Activated CD8-positive, alpha-beta T cell treated with anti-CD3 and anti-CD28 coated beads for 36 hours (primary cell): ENCODE results near the gene TMEM132D. TPM values are rescaled to one million over a fixed set of nuclear protein-coding genes. Genes with fewer than 3 reads are reported as not detected.

Experiments used
- ATAC-seq: fragments of 200-7000 bp; cut with Tn5 transposase; one replicate; pipeline ENCODE4 v1.10.0; 2021; ENCODE audit warnings: mild to moderate bottlenecking, moderate library complexity
- CTCF ChIA-PET: fragments of 350-600 bp; sonication (Branson Sonifier 250); formaldehyde crosslinking; loops from one replicate; lab custom pipeline; 2021; ENCODE audit warnings: antibody characterized with exemption; lab: Charles Lee
- POLR2A ChIA-PET: fragments of 350-600 bp; sonication (Branson Sonifier 250); formaldehyde crosslinking; loops from one replicate; lab custom pipeline; 2021; ENCODE audit warnings: antibody characterized with exemption; lab: Charles Lee
- DNase-seq: peaks from one replicate; pipeline ENCODE4 v3.0.0-alpha.2; 2020
- H3K27ac Mint-ChIP-seq: one replicate; pipeline ENCODE4 v1.8.0; 2021; ENCODE audit warnings: mild to moderate bottlenecking, mixed read lengths
- H3K27me3 Mint-ChIP-seq: one replicate; pipeline ENCODE4 v1.8.0; 2021; ENCODE audit warnings: mixed read lengths
- H3K36me3 Mint-ChIP-seq: one replicate; pipeline ENCODE4 v1.8.0; 2021; ENCODE audit warnings: low read depth, mixed read lengths
- H3K4me1 Mint-ChIP-seq: one replicate; pipeline ENCODE4 v1.8.0; 2021; ENCODE audit warnings: low read depth, mixed read lengths
- H3K4me3 Mint-ChIP-seq: one replicate; pipeline ENCODE4 v1.8.0; 2021; ENCODE audit warnings: mild to moderate bottlenecking, moderate library complexity, mixed read lengths
- H3K9me3 Mint-ChIP-seq: one replicate; pipeline ENCODE4 v1.8.0; 2021; ENCODE audit warnings: mixed read lengths
- CTCF ChIP-seq: fragments of 200-600 bp; IDR thresholded peaks from one replicate; pipeline ENCODE4 v1.8.0; 2022; ENCODE audit warnings: antibody characterized with exemption, mild to moderate bottlenecking
- intact Hi-C: fragments of 100-400 bp; cut with micrococcal nuclease; formaldehyde crosslinking; loops from one replicate; pipeline ENCODE4 v1.10.0; 2022
- total RNA-seq, 2 experiments: library from RNA; stranded (reverse); gene quantifications; one replicate each; pipeline ENCODE4 v1.2.3, GENCODE V29; 2021

The TMEM132D gene
- total RNA-seq, 2 experiments from 2014 or later = not detected

DNA sequence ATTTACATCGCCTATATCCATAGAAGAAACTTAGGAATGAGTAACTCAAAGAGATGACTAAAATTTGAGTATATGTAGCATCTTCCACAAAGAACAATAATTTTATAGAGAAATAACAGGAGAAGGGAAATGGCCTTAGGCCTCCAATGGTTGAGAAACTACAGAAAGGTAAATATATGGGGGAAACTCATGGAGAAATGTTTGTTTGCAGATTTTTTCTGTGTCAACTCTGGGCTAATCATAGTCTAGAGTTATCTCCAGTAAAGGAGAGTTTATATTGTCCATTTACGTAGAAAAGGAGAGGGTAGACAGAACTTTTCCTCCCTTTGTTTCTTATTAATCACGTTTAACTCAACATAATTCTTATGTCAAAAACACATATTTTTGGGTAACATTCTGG is 806.4 kb downstream of the TMEM132D start:
- H3K4me1 Mint-ChIP-seq = no peaks in the 10 kb centered on the region
- H3K27me3 Mint-ChIP-seq = no peaks in the 10 kb centered on the region
- H3K9me3 Mint-ChIP-seq = peaks cover 2% of the 10 kb centered on the region
- intact Hi-C loops = no loop called here
- DNase-seq = no peak
- H3K4me3 Mint-ChIP-seq = no peak overlapping the region
- ChIA-PET CTCF (no interaction called here), POLR2A (no interaction called here)
- TF ChIP-seq CTCF = no peak
- H3K36me3 Mint-ChIP-seq = no peaks in the 10 kb centered on the region
- no peak for ATAC-seq
- no peak overlapping the region for H3K27ac Mint-ChIP-seq

GRCh38 chr12:129096968-129097367 is 806.9 kb downstream of the TMEM132D start:
- CTCF ChIA-PET = no interaction called here
- DNase-seq (no peak), ATAC-seq (no peak)
- POLR2A ChIA-PET = no interaction called here
- Mint-ChIP-seq H3K9me3 (peaks cover 2% of the 10 kb centered on the region), H3K36me3 (no peaks in the 10 kb centered on the region), H3K27me3 (no peaks in the 10 kb centered on the region), H3K27ac (no peak overlapping the region), H3K4me1 (no peaks in the 10 kb centered on the region), H3K4me3 (no peak overlapping the region)
- intact Hi-C loops = no loop called here
- no peak for TF ChIP-seq CTCF

- no peak for TF ChIP-seq CTCF
- Mint-ChIP-seq H3K4me3 (no peak overlapping the region), H3K4me1 (no peaks in the 10 kb centered on the region), H3K27me3 (no peaks in the 10 kb centered on the region), H3K9me3 (peaks cover 2% of the 10 kb centered on the region), H3K36me3 (no peaks in the 10 kb centered on the region), H3K27ac (no peak overlapping the region)
- ATAC-seq = no peak
- no peak for DNase-seq
- ChIA-PET POLR2A (no interaction called here), CTCF (no interaction called here)
- intact Hi-C loops = no loop called here
Measured at GRCh38 chr12:129096184-129096583, 807.6 kb downstream of the TMEM132D start.

DNA sequence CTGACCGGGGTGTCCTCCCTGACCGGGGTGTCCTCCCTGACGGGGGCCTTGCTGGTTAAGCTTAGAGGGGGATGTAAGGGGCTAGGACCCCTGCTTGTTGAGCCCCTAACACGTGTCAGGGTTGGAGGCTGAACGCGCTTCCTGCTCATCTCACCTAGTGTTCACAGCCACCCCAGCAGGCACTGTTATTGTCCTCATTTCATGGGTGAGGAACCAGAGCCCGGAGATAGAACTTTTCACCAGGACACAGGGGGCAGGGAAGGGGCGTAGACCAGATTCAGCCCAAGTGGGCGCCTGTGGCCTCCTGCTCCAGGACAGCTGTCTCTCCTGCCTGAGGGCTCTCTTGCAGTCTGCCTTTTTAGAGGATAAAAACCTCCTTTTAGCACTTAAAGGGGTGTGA is 814.2 kb downstream of the TMEM132D start:
- intact Hi-C loops = no loop called here

More for the DNA sequence above, 814.2 kb downstream of the TMEM132D start:
- H3K9me3 Mint-ChIP-seq = peaks cover 2% of the 10 kb centered on the region
- H3K27ac Mint-ChIP-seq = no peak overlapping the region
- DNase-seq (no peak), ATAC-seq (no peak)
- ChIA-PET POLR2A (no interaction called here), CTCF (no interaction called here)
- H3K4me1 Mint-ChIP-seq = no peaks in the 10 kb centered on the region
- H3K4me3 Mint-ChIP-seq = no peak overlapping the region
- H3K36me3 Mint-ChIP-seq = no peaks in the 10 kb centered on the region
- no peaks in the 10 kb centered on the region for H3K27me3 Mint-ChIP-seq
- no peak for TF ChIP-seq CTCF
